Loucy (cell line): ENCODE results near the gene C2orf66.

ENCODE experiments used
- EZH2phosphoT487 ChIP-seq: fragments of 200-600 bp; IDR thresholded peaks from 2 replicates; pipeline ENCODE4 v1.6.1; 2018; ENCODE audit warnings: antibody characterized with exemption, mild to moderate bottlenecking, moderate library complexity, borderline replicate concordance
- TF ChIP-seq, protein P1 (sequence below): fragments of 200-600 bp; sonication (generic); conservative IDR thresholded peaks from 2 replicates; pipeline ENCODE4 v1.5.1; 2014; ENCODE audit warnings: mild to moderate bottlenecking, antibody characterized with exemption, low read length

- TF ChIP-seq, protein P1, sequence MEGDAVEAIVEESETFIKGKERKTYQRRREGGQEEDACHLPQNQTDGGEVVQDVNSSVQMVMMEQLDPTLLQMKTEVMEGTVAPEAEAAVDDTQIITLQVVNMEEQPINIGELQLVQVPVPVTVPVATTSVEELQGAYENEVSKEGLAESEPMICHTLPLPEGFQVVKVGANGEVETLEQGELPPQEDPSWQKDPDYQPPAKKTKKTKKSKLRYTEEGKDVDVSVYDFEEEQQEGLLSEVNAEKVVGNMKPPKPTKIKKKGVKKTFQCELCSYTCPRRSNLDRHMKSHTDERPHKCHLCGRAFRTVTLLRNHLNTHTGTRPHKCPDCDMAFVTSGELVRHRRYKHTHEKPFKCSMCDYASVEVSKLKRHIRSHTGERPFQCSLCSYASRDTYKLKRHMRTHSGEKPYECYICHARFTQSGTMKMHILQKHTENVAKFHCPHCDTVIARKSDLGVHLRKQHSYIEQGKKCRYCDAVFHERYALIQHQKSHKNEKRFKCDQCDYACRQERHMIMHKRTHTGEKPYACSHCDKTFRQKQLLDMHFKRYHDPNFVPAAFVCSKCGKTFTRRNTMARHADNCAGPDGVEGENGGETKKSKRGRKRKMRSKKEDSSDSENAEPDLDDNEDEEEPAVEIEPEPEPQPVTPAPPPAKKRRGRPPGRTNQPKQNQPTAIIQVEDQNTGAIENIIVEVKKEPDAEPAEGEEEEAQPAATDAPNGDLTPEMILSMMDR: no peak
- no peak for TF ChIP-seq EZH2phosphoT487
Observed at GRCh38 chr2:196821195-196821594, 12.0 kb upstream of the C2orf66 start.
